IPS-18a (cell line): ENCODE results near the gene KRTAP12-2.
"Not testable (repeated sequence)": the region's sequence is repeated elsewhere in the genome, so short reads cannot be mapped to it uniquely, and the experiment has no call there.

Experiments
- H3K27ac ChIP-seq: one replicate; pipeline ENCODE4 v1.5.1; 2013; ENCODE audit warnings: low read length
- H3K27me3 ChIP-seq: one replicate; pipeline ENCODE4 v1.6.1; 2013; ENCODE audit warnings: mild to moderate bottlenecking, low read length; ENCODE audit not compliant: control insufficient read depth, insufficient read depth
- H3K36me3 ChIP-seq: one replicate; pipeline ENCODE4 v1.6.1; 2013; ENCODE audit warnings: low read depth, low read length; ENCODE audit not compliant: control insufficient read depth
- H3K4me1 ChIP-seq: one replicate; pipeline ENCODE4 v1.6.1; 2013; ENCODE audit warnings: low read depth, low read length; ENCODE audit not compliant: control insufficient read depth
- H3K4me3 ChIP-seq: one replicate; pipeline ENCODE4 v1.5.1; 2013; ENCODE audit warnings: low read length
- H3K9ac ChIP-seq: one replicate; pipeline ENCODE4 v1.6.1; 2013; ENCODE audit warnings: mild to moderate bottlenecking, low read length, moderate library complexity
- H3K9me3 ChIP-seq: one replicate; pipeline ENCODE4 v1.6.1; 2013; ENCODE audit warnings: low read depth, low read length; ENCODE audit not compliant: control insufficient read depth

KRTAP12-2 gene

DNA sequence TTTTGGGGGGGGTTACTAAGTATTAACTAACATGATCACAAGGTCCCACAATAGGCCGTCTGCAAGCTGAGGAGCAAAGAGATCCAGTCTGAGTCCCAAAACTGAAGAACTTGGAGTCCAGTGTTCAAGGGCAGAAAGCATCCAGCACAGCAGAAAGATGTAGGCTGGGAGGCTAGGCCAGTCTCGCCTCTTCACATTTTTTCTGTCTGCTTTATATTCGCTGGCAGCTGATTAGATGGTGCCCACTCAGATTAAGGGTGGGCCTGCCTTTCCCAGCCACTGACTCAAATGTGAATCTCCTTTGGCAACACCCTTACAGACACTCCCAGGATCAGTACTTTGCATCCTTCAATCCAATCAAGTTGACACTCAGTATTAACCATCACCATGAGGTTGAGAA is 23.0 kb upstream of the KRTAP12-2 start:
- Histone ChIP-seq H3K4me1 (peaks cover 13% of the 10 kb centered on the region), H3K9me3 (peaks cover 12% of the 10 kb centered on the region)
- not testable (repeated sequence) for H3K27ac ChIP-seq, H3K27me3 ChIP-seq, H3K36me3 ChIP-seq, H3K4me3 ChIP-seq, H3K9ac ChIP-seq

DNA sequence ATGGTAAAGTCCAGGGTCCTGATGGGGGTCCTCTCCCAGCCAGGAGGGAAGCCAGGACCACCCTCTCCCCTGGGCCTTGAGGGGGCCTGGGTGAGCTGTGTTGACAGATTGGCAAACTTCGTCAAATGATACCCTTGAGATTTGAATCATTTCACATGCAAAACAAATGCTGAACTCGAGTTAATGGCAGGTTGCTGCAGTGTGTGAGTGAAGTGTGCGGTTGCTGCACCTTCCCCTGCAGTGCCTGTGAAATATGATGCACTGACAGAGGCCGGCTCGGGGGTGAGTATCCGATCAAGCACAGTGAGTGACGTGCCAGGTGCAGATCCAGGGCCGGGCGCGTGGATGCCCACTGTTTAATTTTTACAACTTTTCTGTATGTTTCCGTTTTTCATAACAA is 20.9 kb upstream of the KRTAP12-2 start:
- Histone ChIP-seq H3K36me3 (no peaks in the 10 kb centered on the region), H3K9ac (no peak overlapping the region), H3K9me3 (peaks cover 4% of the 10 kb centered on the region), H3K27me3 (no peaks in the 10 kb centered on the region), H3K27ac (no peak overlapping the region), H3K4me3 (no peak overlapping the region), H3K4me1 (peaks cover 13% of the 10 kb centered on the region)

DNA sequence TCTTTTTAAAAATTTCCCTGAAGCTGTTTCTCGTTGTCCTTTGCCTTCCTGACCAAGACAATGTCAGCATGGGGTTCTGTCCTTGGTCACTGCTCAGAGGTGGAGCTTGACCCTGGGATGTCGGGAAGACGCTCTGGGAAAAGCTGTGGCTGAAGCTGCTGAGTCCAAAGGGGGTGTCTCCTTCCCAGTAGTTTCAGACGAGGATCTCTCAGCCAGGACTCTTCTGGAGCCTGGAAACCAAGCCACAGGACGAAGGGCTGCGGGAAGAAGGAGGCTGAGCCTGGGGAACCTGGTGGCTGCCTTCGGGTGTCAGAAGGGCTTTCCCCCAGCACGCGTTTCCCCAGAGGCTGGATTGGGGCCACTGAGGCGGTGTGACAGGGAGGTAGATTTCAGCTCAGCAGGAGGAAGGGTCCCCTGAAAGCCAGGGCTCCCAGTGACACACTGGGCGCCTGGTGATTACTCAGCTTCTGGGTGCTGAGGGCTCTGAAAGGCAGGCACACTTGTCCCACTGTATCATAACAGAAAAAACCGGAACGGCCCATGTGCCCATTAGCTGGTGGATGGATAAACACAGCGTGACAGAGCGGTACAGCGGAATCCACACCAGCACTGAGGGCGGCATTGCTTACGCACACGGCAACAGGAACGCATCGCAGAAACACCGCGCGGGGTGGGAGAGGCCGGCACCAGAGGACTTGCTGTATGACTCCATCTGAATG is 20.3 kb upstream of the KRTAP12-2 start:
- Histone ChIP-seq H3K27ac (no peak overlapping the region), H3K9me3 (no peaks in the 10 kb centered on the region), H3K4me1 (peaks cover 13% of the 10 kb centered on the region), H3K9ac (no peak overlapping the region), H3K27me3 (no peaks in the 10 kb centered on the region), H3K4me3 (no peak overlapping the region), H3K36me3 (no peaks in the 10 kb centered on the region)

DNA sequence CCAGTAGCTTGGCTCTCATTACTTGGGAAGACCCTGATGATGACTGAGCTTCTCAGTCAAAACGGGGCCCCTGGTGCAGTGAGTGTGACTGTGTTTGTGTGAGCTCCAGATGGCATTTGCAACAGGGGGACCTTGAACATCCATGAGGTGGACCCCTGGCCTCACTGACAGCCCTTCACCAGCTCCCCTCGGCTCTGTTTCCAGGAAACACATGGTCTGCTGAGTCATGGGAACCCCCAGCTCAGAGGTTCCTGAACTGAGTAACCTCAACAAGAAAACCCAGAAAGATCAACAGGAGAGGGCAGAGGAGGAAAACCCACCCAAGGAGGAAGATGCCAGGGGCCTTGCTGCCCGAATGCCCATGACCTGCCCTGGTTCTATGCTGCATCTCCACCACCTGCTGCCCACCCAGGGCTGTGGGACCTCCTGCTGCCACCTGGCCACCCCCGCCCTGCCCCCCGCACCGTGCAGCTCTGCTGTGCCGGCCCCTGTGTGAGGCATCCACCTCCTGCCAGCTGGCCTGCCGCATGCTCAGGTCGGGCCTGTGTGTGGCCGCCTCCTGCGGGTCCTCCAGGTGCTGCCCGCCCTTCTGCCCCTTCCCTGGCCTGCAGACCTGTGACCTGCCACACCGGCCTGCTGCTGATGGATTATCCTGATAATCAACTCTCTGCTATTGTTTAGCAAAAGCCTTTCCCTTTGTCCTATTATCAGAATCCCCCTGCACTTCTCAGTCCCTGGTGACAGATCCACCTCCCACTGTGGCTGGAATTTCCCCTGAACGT is 19.5 kb upstream of the KRTAP12-2 start:
- Histone ChIP-seq H3K27me3 (no peaks in the 10 kb centered on the region), H3K36me3 (no peaks in the 10 kb centered on the region), H3K27ac (no peak overlapping the region), H3K9me3 (no peaks in the 10 kb centered on the region), H3K4me1 (peaks cover 13% of the 10 kb centered on the region), H3K4me3 (no peak overlapping the region), H3K9ac (no peak overlapping the region)

DNA sequence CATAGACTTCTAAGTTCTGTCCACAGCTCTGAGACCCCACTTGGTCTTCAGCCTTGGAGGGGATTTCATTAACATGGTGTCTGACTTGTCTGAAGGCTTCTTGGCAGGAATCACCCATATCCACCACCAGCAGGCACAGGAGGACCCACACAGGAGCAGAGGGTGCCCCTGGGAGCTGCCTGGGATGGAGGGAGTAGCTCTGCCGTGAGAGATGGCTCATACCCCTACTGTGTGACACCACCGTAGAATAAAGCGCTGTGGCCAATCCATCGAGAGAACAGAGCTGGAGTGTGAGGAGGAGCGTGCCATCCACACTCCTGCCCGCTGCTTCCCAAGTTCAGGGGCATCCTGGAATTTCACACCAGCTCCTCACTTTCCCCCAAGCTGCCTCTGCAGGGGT is 18.3 kb upstream of the KRTAP12-2 start:
- H3K9me3 ChIP-seq, H3K36me3 ChIP-seq, H3K27ac ChIP-seq, H3K4me3 ChIP-seq, H3K9ac ChIP-seq, H3K27me3 ChIP-seq: not testable (repeated sequence)
- peaks cover 13% of the 10 kb centered on the region for H3K4me1 ChIP-seq

GRCh38 chr21:44684483-44684882 is 17.8 kb upstream of the KRTAP12-2 start:
- Histone ChIP-seq H3K36me3 (no peaks in the 10 kb centered on the region), H3K27ac (no peak overlapping the region), H3K27me3 (no peaks in the 10 kb centered on the region), H3K9ac (no peak overlapping the region), H3K4me3 (no peak overlapping the region), H3K4me1 (peaks cover 13% of the 10 kb centered on the region), H3K9me3 (no peaks in the 10 kb centered on the region)

GRCh38 chr21:44684077-44684476 is 17.4 kb upstream of the KRTAP12-2 start:
- no peaks in the 10 kb centered on the region for H3K9me3 ChIP-seq
- peaks cover 13% of the 10 kb centered on the region for H3K4me1 ChIP-seq
- no peak overlapping the region for H3K9ac ChIP-seq
- no peaks in the 10 kb centered on the region for H3K36me3 ChIP-seq
- H3K27ac ChIP-seq = no peak overlapping the region
- H3K4me3 ChIP-seq = no peak overlapping the region
- H3K27me3 ChIP-seq = no peaks in the 10 kb centered on the region

DNA sequence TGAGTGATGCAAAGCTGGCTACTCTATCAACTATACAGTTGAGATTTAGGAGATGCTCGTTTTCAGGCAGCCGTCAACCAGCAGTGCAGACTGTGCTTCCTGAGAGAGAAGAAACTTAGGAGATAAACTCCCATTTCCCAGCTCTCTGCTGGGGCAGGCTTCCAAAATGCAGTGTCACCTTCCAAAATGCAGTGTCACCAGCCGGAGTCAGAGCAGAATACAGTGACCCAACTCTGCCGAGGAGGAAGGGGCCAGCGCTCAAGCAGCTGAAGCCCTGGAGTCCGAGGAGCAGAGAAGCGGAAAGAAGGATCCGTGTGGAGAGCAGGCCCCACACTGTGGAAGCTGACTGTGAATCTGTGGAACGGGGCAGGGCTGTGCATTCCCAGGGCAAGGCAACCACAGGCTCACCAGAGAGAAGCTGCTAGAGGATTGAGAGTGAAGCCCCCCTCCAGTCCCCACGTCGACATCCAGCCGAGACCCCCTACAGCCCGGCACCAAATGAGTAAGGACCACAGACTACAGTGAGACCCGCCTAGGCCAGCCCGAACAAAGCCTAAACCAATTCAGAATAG is 15.9 kb upstream of the KRTAP12-2 start:
- H3K9me3 ChIP-seq = no peaks in the 10 kb centered on the region
- no peak overlapping the region for H3K4me3 ChIP-seq
- H3K4me1 ChIP-seq = peaks cover 13% of the 10 kb centered on the region
- no peaks in the 10 kb centered on the region for H3K36me3 ChIP-seq
- H3K27ac ChIP-seq = no peak overlapping the region
- H3K9ac ChIP-seq = no peak overlapping the region
- no peaks in the 10 kb centered on the region for H3K27me3 ChIP-seq

DNA sequence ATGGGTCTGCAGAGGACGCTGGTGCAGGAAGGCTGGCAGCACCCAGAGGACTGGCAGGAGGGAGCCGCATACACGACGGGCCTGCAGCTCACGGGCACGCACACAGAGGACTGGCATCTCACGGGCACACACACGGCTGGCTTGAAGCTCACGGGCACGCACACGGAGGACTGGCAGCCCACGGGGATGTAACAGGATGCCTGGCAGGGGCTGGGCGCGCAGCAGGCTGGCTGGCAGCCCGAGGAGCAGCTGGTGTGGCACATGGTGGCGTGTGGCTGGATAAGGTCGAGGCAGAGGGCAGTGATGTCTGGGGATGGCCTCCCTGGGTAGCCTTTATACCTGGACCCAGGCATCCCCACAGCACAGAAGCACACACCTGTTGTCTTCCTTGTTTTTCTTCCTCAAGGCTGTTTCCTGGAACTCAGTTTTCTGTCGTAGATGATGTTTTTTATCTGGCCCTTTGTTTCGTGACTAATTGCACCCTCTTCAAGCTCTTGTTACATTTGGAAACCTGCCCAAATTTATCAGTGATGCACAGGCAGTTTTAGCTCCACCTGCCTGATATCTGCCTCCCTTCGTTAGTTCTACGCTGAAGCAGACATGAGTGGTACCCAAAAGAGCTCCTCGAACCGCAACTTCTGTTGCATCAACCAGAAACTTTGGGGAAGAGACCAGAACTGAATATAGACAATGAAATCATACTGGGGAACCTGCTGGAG is 15.3 kb upstream of the KRTAP12-2 start, which contains the start of gene KRTAP12-1:
TSS of gene KRTAP12-1 (minus strand) at position 303 of the 719 bp plus-strand sequence. CDS start at position 263, 40 bp downstream.
- Histone ChIP-seq H3K9ac (no peak within 1 kb of the TSS), H3K4me1 (peaks cover 11% of the 10 kb centered on the region), H3K27ac (no peak within 1 kb of the TSS), H3K27me3 (no peaks in the 10 kb centered on the region), H3K9me3 (no peaks in the 10 kb centered on the region), H3K4me3 (no peak within 1 kb of the TSS), H3K36me3 (no peaks in the 10 kb centered on the region)

- no peaks in the 10 kb centered on the region for H3K27me3 ChIP-seq
- no peak overlapping the region for H3K4me3 ChIP-seq
- H3K9me3 ChIP-seq = no peaks in the 10 kb centered on the region
- no peak overlapping the region for H3K27ac ChIP-seq
- H3K9ac ChIP-seq = no peak overlapping the region
- peaks cover 5% of the 10 kb centered on the region for H3K4me1 ChIP-seq
- H3K36me3 ChIP-seq = no peaks in the 10 kb centered on the region
Observed at GRCh38 chr21:44681152-44681551, 14.4 kb upstream of the KRTAP12-2 start.

DNA sequence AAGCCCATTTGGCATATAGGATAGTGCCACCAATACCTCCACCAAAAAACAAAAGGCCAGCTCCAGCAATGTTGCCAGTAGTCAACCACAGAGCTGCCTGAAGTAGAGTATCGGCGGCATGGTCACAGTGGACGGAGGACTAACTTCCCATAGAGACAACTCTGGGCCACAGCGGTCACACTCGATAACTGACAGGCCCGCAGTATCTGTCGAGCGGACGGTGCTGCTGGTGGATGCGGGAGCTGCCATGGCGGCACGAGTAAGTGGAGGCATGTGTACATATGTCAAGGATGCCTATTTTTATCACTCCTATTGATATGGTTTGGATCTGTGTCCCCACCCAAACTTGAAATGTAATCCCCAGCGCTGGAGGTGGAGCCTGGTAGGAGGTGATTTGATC is 11.2 kb upstream of the KRTAP12-2 start:
- H3K4me1 ChIP-seq = no peaks in the 10 kb centered on the region
- no peak overlapping the region for H3K9ac ChIP-seq
- H3K36me3 ChIP-seq = no peaks in the 10 kb centered on the region
- no peaks in the 10 kb centered on the region for H3K27me3 ChIP-seq
- no peak overlapping the region for H3K27ac ChIP-seq
- no peaks in the 10 kb centered on the region for H3K9me3 ChIP-seq
- no peak overlapping the region for H3K4me3 ChIP-seq
